PC-3 (cell line): ENCODE data around the gene OPRL1. TPM values are rescaled to one million over a fixed set of nuclear protein-coding genes. Genes with fewer than 3 reads are reported as not detected.
"Not testable (repeated sequence)": the region's sequence is repeated elsewhere in the genome, so short reads cannot be mapped to it uniquely, and the experiment has no call there.

Source experiments
- ATAC-seq: fragments of 200-7000 bp; cut with Tn5 transposase; 2 replicates; pipeline ENCODE4 v1.9.1; 2020; ENCODE audit warnings: mild to moderate bottlenecking, moderate library complexity
- BruUV-seq: library from RNA; stranded (reverse); fragments of 400-500 nt; replicated peaks from 2 replicates; lab custom pipeline; 2021; lab: Mats Ljungman, UMichigan
- CTCF ChIA-PET: fragments of 300-600 bp; sonication (Branson Sonifier 250); formaldehyde crosslinking; loops from one replicate; lab custom pipeline; 2022; ENCODE audit warnings: antibody characterized with exemption; lab: Charles Lee
- POLR2A ChIA-PET: fragments of 300-600 bp; sonication (Branson Sonifier 250); formaldehyde crosslinking; loops from one replicate; lab custom pipeline; 2022; ENCODE audit warnings: antibody characterized with exemption; ENCODE audit not compliant: unreplicated experiment; lab: Charles Lee
- DNase-seq: peaks from one replicate; pipeline ENCODE4 v3.0.0-alpha.2; 2015
- H2AFZ ChIP-seq: fragments of 300-600 bp; sonication (generic); 2 replicates; pipeline ENCODE4 v1.6.0; 2016; ENCODE audit warnings: antibody characterized with exemption, low read length
- H3F3A ChIP-seq: fragments of 300-600 bp; sonication (generic); one replicate; pipeline ENCODE4 v1.6.0; 2017; ENCODE audit warnings: antibody characterized with exemption, low read length, control low read depth, mild to moderate bottlenecking; ENCODE audit not compliant: unreplicated experiment
- H3K27ac ChIP-seq: fragments of 300-600 bp; sonication (generic); 2 replicates; pipeline ENCODE4 v1.5.1; 2016; ENCODE audit warnings: mild to moderate bottlenecking, low read length
- H3K27me3 ChIP-seq: fragments of 300-600 bp; sonication (generic); 2 replicates; pipeline ENCODE4 v1.6.1; 2016; ENCODE audit warnings: low read length, mixed read lengths
- H3K36me3 ChIP-seq: fragments of 300-600 bp; sonication (generic); 2 replicates; pipeline ENCODE4 v1.6.1; 2016; ENCODE audit warnings: low read depth, mixed run types, low read length, mixed read lengths
- H3K4me1 ChIP-seq: fragments of 300-600 bp; sonication (generic); 2 replicates; pipeline ENCODE4 v1.5.1; 2016; ENCODE audit warnings: low read length; ENCODE audit not compliant: insufficient read depth
- H3K4me2 ChIP-seq: fragments of 300-600 bp; sonication (generic); 2 replicates; pipeline ENCODE4 v1.6.0; 2016; ENCODE audit warnings: low read length
- H3K4me3 ChIP-seq: fragments of 300-600 bp; sonication (generic); 2 replicates; pipeline ENCODE4 v1.5.1; 2016; ENCODE audit warnings: mild to moderate bottlenecking, low read length, mixed read lengths
- H3K79me2 ChIP-seq: fragments of 300-600 bp; sonication (generic); 2 replicates; pipeline ENCODE4 v1.6.1; 2017; ENCODE audit warnings: low read length, mixed read lengths
- H3K9ac ChIP-seq: fragments of 300-600 bp; sonication (generic); 2 replicates; pipeline ENCODE4 v1.6.0; 2016; ENCODE audit warnings: mild to moderate bottlenecking, low read length
- H3K9me2 ChIP-seq: fragments of 300-600 bp; sonication (generic); replicated peaks from 2 replicates; pipeline ENCODE4 v1.6.1; 2016; ENCODE audit warnings: mixed run types, low read length, mixed read lengths
- H3K9me3 ChIP-seq: fragments of 300-600 bp; sonication (generic); 2 replicates; pipeline ENCODE4 v1.6.1; 2016; ENCODE audit warnings: low read length, mixed read lengths
- H4K20me1 ChIP-seq: fragments of 300-600 bp; sonication (generic); 2 replicates; pipeline ENCODE4 v1.6.1; 2016; ENCODE audit warnings: low read length, mixed read lengths
- CTCF ChIP-seq: fragments of 300-600 bp; sonication (generic); conservative IDR thresholded peaks from 2 replicates; pipeline ENCODE4 v1.5.1; 2017; ENCODE audit warnings: antibody characterized with exemption, low read depth, mild to moderate bottlenecking, low read length
- EZH2 ChIP-seq: fragments of 300-600 bp; sonication (generic); IDR thresholded peaks from one replicate; pipeline ENCODE4 v1.6.1; 2017; ENCODE audit warnings: antibody characterized with exemption, mild to moderate bottlenecking, low read length; ENCODE audit not compliant: unreplicated experiment
- EZH2phosphoT487 ChIP-seq: fragments of 300-600 bp; sonication (generic); IDR thresholded peaks from 2 replicates; pipeline ENCODE4 v1.6.1; 2018; ENCODE audit warnings: mild to moderate bottlenecking, antibody characterized with exemption, low read length, borderline replicate concordance
- intact Hi-C: fragments of 100-400 bp; cut with micrococcal nuclease; formaldehyde crosslinking; loops from 2 replicates; pipeline ENCODE4 v1.9.0; 2023
- total RNA-seq: library from RNA; depleted of rRNA; stranded (reverse); fragments of >200 nt; gene quantifications from 2 replicates; pipeline ENCODE4 v1.2.3, GENCODE V29; 2014

The OPRL1 gene
- total RNA-seq, 1 experiment from 2014 or later: 5.6 TPM

- intact Hi-C loops: no loop called here
- ChIA-PET CTCF (interaction anchor here (1.0 kb wide), 1 partner anchor 48 kb away, joined by 6 read pairs; no protein-coding TSS in a partner anchor), POLR2A (no interaction called here)
- Histone ChIP-seq H3K9ac (no peak overlapping the region), H3K27ac (no peak overlapping the region), H3K27me3 (peaks cover 19% of the 10 kb centered on the region), H4K20me1 (no peaks in the 10 kb centered on the region), H3K79me2 (no peaks in the 10 kb centered on the region), H3F3A (no peaks in the 10 kb centered on the region), H3K9me2 (no peaks in the 10 kb centered on the region), H3K4me2 (no peak overlapping the region), H2AFZ (0 out of 2 replicates have a peak overlapping the region, but pooled peaks have one; percentile 50), H3K4me1 (no peaks in the 10 kb centered on the region), H3K9me3 (no peaks in the 10 kb centered on the region), H3K36me3 (no peaks in the 10 kb centered on the region), H3K4me3 (no peak overlapping the region)
- TF ChIP-seq CTCF (peak; percentile 64), EZH2phosphoT487 (no peak), EZH2 (no peak)
- peak; percentile 100 for ATAC-seq
- BruUV-seq: no TSS peak
- peak; percentile 69 for DNase-seq
These were observed 51.5 kb downstream of the OPRL1 start for GRCh38 chr20:64131406-64131805.

GRCh38 chr20:64133951-64134407 is 54.1 kb downstream of the OPRL1 start:
- Histone ChIP-seq H3K4me2 (no peak overlapping the region), H3K27ac (no peak overlapping the region), H3K9me2 (no peaks in the 10 kb centered on the region), H3K79me2 (no peaks in the 10 kb centered on the region), H4K20me1 (no peaks in the 10 kb centered on the region), H2AFZ (no peak overlapping the region), H3K4me1 (no peaks in the 10 kb centered on the region), H3F3A (no peaks in the 10 kb centered on the region), H3K27me3 (peaks cover 6% of the 10 kb centered on the region; the same call in 1 of the 2 replicates), H3K36me3 (no peaks in the 10 kb centered on the region), H3K4me3 (no peak overlapping the region), H3K9ac (no peak overlapping the region), H3K9me3 (no peaks in the 10 kb centered on the region)
- CTCF ChIA-PET: no interaction called here
- POLR2A ChIA-PET: no interaction called here
- intact Hi-C loops: no loop called here
- DNase-seq (no peak), ATAC-seq (no peak)
- BruUV-seq: no TSS peak
- TF ChIP-seq EZH2: no peak
- TF ChIP-seq CTCF: peak; percentile 35
- no peak for TF ChIP-seq EZH2phosphoT487

GRCh38 chr20:64134744-64135143 is 54.9 kb downstream of the OPRL1 start:
- H3K4me3 ChIP-seq, H4K20me1 ChIP-seq, BruUV-seq, H2AFZ ChIP-seq, DNase-seq, H3K27me3 ChIP-seq, H3K4me2 ChIP-seq, H3F3A ChIP-seq, H3K79me2 ChIP-seq, POLR2A ChIA-PET, H3K9me3 ChIP-seq, H3K4me1 ChIP-seq, H3K9me2 ChIP-seq, ATAC-seq, CTCF ChIA-PET, intact Hi-C loops, H3K9ac ChIP-seq, H3K36me3 ChIP-seq, H3K27ac ChIP-seq: not testable (repeated sequence)
